ENCODE measurements around the gene XIAP. TPM values are rescaled to one million over a fixed set of nuclear protein-coding genes. Genes with fewer than 3 reads are reported as not detected.

XIAP gene
- total and polyA plus RNA-seq, 9 of the 15 experiments (the other 6 are each of a cell fraction or from before 2014, with no cell fraction given) = 5.7 to 40.5 (median 19.8) TPM

DNA sequence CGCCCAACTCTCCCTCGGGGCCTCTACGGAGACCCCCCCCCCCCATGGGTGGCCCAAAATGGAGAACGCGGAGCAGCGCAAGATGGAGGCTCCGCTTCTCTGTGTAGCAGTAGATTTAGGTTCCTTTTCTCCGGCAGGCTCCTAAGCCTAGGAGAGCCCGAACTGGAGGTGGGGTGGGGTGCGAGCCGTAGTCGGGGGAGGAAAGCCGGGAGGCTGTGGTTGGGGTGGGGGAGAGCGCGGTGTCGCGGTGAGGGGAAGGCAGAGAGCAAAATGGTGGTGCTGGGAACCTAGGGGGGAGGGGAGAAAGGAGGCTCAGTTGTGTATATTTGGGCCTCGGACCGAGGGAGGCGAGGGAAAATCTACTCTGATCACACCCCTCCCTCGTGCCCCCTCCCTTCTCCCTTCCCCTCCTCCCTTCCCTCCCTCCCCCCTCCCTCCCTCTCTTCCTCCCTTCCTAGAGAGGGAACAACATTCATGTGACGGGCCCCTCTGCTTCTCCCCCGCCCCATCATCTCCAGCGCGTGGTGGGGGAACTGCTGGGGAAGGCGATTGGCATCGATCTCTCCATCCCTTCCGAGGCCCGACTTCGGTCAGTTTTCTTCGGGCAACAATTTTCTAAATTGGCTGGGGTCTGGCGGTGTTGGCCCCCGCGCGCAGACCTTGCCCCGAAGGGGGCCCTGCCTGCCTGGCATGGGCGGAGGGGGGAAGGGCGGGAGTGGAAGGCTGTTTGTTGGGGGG, 101.6 kb downstream of the XIAP start, which contains the start of gene STAG2:
Gene STAG2, plus strand, starts transcription at position 439 of the 738 bp plus-strand sequence. CDS start 60,922 bp downstream, outside the sequence.
- H3K9me3 ChIP-seq (replicated peaks; ENCODE audit: control insufficient read depth, insufficient read depth, low read depth, low read length) = no peaks in the 10 kb centered on the region
- peak within 1 kb of the TSS; percentile 97 to 98 for H3K9ac ChIP-seq (ENCODE audit: insufficient read depth in 1 of 2, low read depth in 2 of 2, low read length in 2 of 2)
- peaks cover 73% of the 10 kb centered on the region for H3K79me2 ChIP-seq (ENCODE audit: control insufficient read depth, insufficient read depth, low read length)
- peak within 1 kb of the TSS; percentile 95 for H3K4me3 ChIP-seq
- FAIRE-seq (peak; percentile 78), DNase-seq (ENCODE audit: extremely low read depth in 1 of 4, low spot score in 3 of 4) (peak; percentile 60 to 94 (median 73)), ATAC-seq (peak; percentile 62)
- H4K20me1 ChIP-seq (replicated peaks; ENCODE audit: control insufficient read depth, insufficient read depth, low read length) = no peaks in the 10 kb centered on the region; the same call in 1 of the 2 replicates
- H2AFZ ChIP-seq (ENCODE audit: low read depth, low read length) = peak within 1 kb of the TSS; percentile 82
- in situ Hi-C loops (cut with MboI) (no loop called here), intact Hi-C loops (cut with micrococcal nuclease) (loop anchor here (2.0 to 5.0 kb wide), 3 partner anchors 61 to 386 kb away; partner anchors contain the start of gene SH2D1A)
- ChIA-PET POLR2A (interaction anchor here (0.6 to 1.7 kb wide), 3 partner anchors 13 to 210 kb away, joined by 3 to 14 read pairs (median 3); no protein-coding TSS in a partner anchor), CTCF (ENCODE audit: low intra/inter-chr PET ratio) (interaction anchor here (1.9 kb wide), 1 partner anchor 15 kb away, joined by 21 read pairs; no protein-coding TSS in a partner anchor)
- BruUV-seq (replicated peaks) = no TSS peak
- peaks cover 4 to 5% of the 10 kb centered on the region in 2 experiments; a peak in 2 of 5 replicates for H3K4me1 ChIP-seq (replicated peaks in 1 of 2; ENCODE audit: control insufficient read depth in 2 of 2, insufficient read depth in 2 of 2, low read length in 2 of 2)
- H3K4me2 ChIP-seq (ENCODE audit: insufficient read depth, low read length) = peak within 1 kb of the TSS; percentile 91
- no peaks in the 10 kb centered on the region for H3K9me1 ChIP-seq (ENCODE audit: control insufficient read depth, insufficient read depth, low read length)
- H3K36me3 ChIP-seq (ENCODE audit: control insufficient read depth, insufficient read depth, low read length) = peaks cover 5% of the 10 kb centered on the region; the same call in 1 of the 3 replicates
- H3K27me3 ChIP-seq (ENCODE audit: control insufficient read depth in 2 of 2, insufficient read depth in 2 of 2, low read length in 2 of 2) = no peaks in the 10 kb centered on the region
- WGBS (ENCODE audit: insufficient coverage, low coverage, missing lambda C conversion rate) = 0% methylated on average over 4 of the region's 38 CpGs
- H3K27ac ChIP-seq (ENCODE audit: extremely low read depth, low read depth, low read length) = peak within 1 kb of the TSS; percentile 99
- peak in 1 of 2 experiments; percentile 11; a peak in 1 of 4 replicates for TF ChIP-seq TRIM24 (IDR thresholded peaks at IDR 0.05)
- TF ChIP-seq SMARCA5 (IDR thresholded peaks at IDR 0.05) = no peak
- no peak for TF ChIP-seq RNF219 (CRISPR knock-in tag; IDR thresholded peaks at IDR 0.05)
- TF ChIP-seq CBX2 (IDR thresholded peaks at IDR 0.05; ENCODE audit: insufficient read depth, low read length, poor library complexity, severe bottlenecking) = no peak
- TF ChIP-seq MAZ (CRISPR knock-in tag; conservative IDR thresholded peaks at IDR 0.05 in 1 of 2, IDR thresholded peaks at IDR 0.05 in 1 of 2) = peak; percentile 60 to 73; a peak in 3 of 4 replicates
- TF ChIP-seq GATAD2A (IDR thresholded peaks at IDR 0.05) = peak; percentile 63; the same call in 1 of the 2 replicates
- TF ChIP-seq SMAD1 (IDR thresholded peaks at IDR 0.05; ENCODE audit: low read depth, low read length, partially characterized antibody) = no peak
- no peak for TF ChIP-seq KDM5B (IDR thresholded peaks at IDR 0.05; ENCODE audit: insufficient replicate concordance, low read depth, low read length)
- no peak for TF ChIP-seq ARID2 (IDR thresholded peaks at IDR 0.05)
- TF ChIP-seq POU5F1 (IDR thresholded peaks at IDR 0.05; ENCODE audit: borderline replicate concordance, low read depth, low read length, partially characterized antibody) = no peak
- TF ChIP-seq, protein P1, sequence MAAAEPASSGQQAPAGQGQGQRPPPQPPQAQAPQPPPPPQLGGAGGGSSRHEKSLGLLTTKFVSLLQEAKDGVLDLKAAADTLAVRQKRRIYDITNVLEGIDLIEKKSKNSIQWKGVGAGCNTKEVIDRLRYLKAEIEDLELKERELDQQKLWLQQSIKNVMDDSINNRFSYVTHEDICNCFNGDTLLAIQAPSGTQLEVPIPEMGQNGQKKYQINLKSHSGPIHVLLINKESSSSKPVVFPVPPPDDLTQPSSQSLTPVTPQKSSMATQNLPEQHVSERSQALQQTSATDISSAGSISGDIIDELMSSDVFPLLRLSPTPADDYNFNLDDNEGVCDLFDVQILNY (CRISPR knock-in tag; IDR thresholded peaks at IDR 0.05) = no peak
- TF ChIP-seq ZNF239 (CRISPR knock-in tag; IDR thresholded peaks at IDR 0.05) = no peak
- TF ChIP-seq MTF1 (CRISPR knock-in tag; IDR thresholded peaks at IDR 0.05; ENCODE audit: borderline replicate concordance) = no peak
- TF ChIP-seq TCF15 (CRISPR knock-in tag; IDR thresholded peaks at IDR 0.05) = no peak
- no peak for TF ChIP-seq KDM2B (CRISPR knock-in tag; IDR thresholded peaks at IDR 0.05)
- peak; percentile 82 for TF ChIP-seq FOXJ2 (tag; IDR thresholded peaks at IDR 0.05)
